ENCODE results near the gene RGMA.

Gene RGMA

DNA sequence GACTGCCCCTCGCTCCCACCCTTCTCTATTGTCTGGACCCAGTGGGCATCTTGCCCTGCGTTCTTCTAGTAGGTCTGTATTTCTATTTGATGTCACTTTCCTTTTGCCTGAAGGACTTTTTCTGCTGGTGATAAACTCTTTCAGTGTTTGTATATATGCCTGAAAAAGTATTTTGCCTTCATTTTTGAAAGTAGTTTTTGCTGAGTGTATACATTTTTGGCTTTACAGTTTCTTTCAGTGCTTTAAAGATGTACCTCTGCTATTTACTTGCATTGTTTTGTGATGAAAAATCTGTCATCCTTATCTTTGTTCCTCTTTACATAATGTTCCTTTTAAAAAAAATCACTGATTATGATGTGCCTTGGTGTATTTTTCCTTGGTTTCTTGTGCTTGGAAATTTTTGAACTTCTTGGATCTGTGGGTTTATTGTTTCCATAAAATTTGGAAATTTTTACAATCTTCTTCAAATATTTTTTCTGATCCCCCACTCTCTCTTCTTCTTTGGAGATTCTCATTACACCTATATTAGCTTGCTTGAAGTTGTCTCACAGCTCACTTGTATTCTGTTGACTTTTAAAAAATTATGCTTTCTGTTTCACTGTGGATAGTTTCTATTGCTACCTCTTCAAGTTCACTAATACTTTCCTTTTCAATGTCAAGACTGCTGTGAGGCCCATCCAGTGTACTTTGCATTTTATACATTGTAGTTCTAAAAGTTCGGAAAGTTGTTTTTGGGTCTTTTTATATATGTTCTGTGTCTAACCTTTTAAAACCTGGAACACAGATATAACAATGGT lies 67.8 kb downstream of the RGMA start:
- Histone ChIP-seq H3K9ac (ENCODE audit: low read length) (no peak overlapping the region), H3K4me1 (ENCODE audit: control insufficient read depth, insufficient read depth, low read length) (peaks cover 24% of the 10 kb centered on the region), H3K4me3 (ENCODE audit: low read length) (no peak overlapping the region), H3K36me3 (ENCODE audit: control insufficient read depth, insufficient read depth, low read length, severe bottlenecking) (peaks cover 95% of the 10 kb centered on the region), H3K27me3 (replicated peaks; ENCODE audit: control insufficient read depth, insufficient read depth, low read length) (no peaks in the 10 kb centered on the region), H3K9me3 (ENCODE audit: control insufficient read depth, low read length) (no peaks in the 10 kb centered on the region)
- no peak for DNase-seq (ENCODE audit: low read depth)

DNA sequence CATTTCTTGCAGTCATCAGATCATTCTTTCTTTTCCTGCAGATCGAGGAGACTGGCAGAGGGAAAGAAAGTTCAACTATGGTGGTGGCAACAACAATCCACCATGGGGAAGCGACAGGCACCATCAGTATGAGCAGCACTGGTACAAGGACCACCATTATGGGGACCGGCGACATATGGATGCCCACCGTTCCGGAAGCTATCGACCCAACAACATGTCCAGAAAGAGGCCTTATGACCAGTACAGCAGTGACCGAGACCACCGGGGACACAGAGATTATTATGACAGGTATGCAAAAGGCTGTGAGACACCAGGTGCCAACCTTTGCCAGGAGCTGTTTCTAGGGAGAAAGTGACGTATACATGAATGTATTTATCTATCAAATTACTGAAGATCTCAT lies 69.0 kb downstream of the RGMA start:
- DNase-seq (ENCODE audit: low read depth), result no peak
- Histone ChIP-seq H3K27me3 (replicated peaks; ENCODE audit: control insufficient read depth, insufficient read depth, low read length) (no peaks in the 10 kb centered on the region), H3K36me3 (ENCODE audit: control insufficient read depth, insufficient read depth, low read length, severe bottlenecking) (peaks cover 95% of the 10 kb centered on the region), H3K9me3 (ENCODE audit: control insufficient read depth, low read length) (no peaks in the 10 kb centered on the region), H3K4me3 (ENCODE audit: low read length) (no peak overlapping the region), H3K4me1 (ENCODE audit: control insufficient read depth, insufficient read depth, low read length) (peaks cover 23% of the 10 kb centered on the region), H3K9ac (ENCODE audit: low read length) (no peak overlapping the region)

DNA sequence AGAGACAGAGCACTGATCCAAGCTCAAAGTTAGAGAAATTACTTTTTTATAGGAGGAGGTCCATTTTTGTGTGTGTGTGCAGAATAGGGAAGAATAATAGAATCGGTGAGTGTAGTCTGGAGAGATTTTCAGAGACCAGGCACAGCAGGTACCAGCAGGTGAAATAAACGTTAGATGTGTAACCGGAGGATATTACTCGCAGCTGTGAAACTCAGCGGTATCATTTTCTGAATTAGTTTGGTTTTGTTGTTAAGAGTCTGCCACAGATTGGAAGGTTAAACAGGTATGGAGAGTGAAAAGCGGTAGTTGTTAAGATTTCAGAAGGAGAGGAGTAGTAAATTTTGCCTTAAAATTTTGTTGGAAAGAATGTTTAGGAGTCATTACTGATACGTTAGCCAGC lies 69.9 kb downstream of the RGMA start:
- H3K9me3 ChIP-seq (ENCODE audit: control insufficient read depth, low read length), result no peaks in the 10 kb centered on the region
- H3K27me3 ChIP-seq (replicated peaks; ENCODE audit: control insufficient read depth, insufficient read depth, low read length), result no peaks in the 10 kb centered on the region
- H3K36me3 ChIP-seq (ENCODE audit: control insufficient read depth, insufficient read depth, low read length, severe bottlenecking), result peaks cover 95% of the 10 kb centered on the region
- no peak for DNase-seq (ENCODE audit: low read depth)
- no peak overlapping the region for H3K4me3 ChIP-seq (ENCODE audit: low read length)
- H3K9ac ChIP-seq (ENCODE audit: low read length), result no peak overlapping the region
- peaks cover 23% of the 10 kb centered on the region for H3K4me1 ChIP-seq (ENCODE audit: control insufficient read depth, insufficient read depth, low read length)

DNA sequence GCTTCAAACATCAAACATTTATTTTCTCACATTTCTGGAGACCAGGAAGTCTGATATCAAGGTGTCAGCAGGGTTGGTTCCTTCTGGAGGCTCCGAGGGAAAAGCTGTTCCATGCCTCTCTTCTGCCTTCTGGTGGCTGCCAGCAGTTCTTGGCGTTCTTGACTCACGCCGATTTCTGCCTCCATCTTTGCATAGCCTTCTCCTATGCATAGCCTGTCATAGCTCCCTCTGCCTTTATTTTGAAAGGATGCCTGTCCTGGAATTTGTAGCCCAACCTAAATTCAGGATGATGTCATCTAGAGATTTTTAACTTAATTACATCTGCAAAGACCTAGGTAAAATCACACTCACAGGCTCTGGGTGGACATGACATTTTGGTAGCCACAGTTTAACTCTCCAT lies 70.4 kb downstream of the RGMA start:
- no peak overlapping the region for H3K4me3 ChIP-seq (ENCODE audit: low read length)
- DNase-seq (ENCODE audit: low read depth), result peak; percentile 28

DNA sequence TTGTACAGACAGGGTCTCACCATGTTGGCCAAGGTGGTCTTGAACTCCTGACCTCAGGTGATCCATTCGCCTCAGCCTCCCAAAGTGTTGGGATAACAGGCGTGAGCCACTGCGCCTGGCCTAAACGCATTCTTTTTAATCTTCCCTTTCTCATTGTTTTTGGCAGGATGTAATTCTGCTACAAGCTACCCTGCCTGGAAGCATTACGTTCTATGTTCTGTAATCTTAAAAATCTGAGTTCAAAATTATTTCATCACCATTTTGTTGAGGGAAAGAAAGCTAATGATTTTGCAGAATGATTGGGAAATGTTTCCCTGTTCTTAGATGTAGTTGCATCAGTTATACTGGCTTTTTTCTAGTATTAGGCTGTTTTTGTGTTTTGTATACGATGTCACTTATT lies 71.5 kb downstream of the RGMA start:
- Histone ChIP-seq H3K9me3 (ENCODE audit: control insufficient read depth, low read length) (no peaks in the 10 kb centered on the region), H3K4me1 (ENCODE audit: control insufficient read depth, insufficient read depth, low read length) (peaks cover 23% of the 10 kb centered on the region), H3K4me3 (ENCODE audit: low read length) (no peak overlapping the region), H3K36me3 (ENCODE audit: control insufficient read depth, insufficient read depth, low read length, severe bottlenecking) (peaks cover 95% of the 10 kb centered on the region), H3K27me3 (replicated peaks; ENCODE audit: control insufficient read depth, insufficient read depth, low read length) (no peaks in the 10 kb centered on the region), H3K9ac (ENCODE audit: low read length) (peak overlapping the region; percentile 73)
- peak; percentile 92 for DNase-seq (ENCODE audit: low read depth)

More for the DNA sequence above, 70.4 kb downstream of the RGMA start:
- H3K36me3 ChIP-seq (ENCODE audit: control insufficient read depth, insufficient read depth, low read length, severe bottlenecking), result peaks cover 95% of the 10 kb centered on the region
- H3K9ac ChIP-seq (ENCODE audit: low read length), result no peak overlapping the region
- H3K27me3 ChIP-seq (replicated peaks; ENCODE audit: control insufficient read depth, insufficient read depth, low read length), result no peaks in the 10 kb centered on the region
- H3K4me1 ChIP-seq (ENCODE audit: control insufficient read depth, insufficient read depth, low read length), result peaks cover 23% of the 10 kb centered on the region
- no peaks in the 10 kb centered on the region for H3K9me3 ChIP-seq (ENCODE audit: control insufficient read depth, low read length)

DNA sequence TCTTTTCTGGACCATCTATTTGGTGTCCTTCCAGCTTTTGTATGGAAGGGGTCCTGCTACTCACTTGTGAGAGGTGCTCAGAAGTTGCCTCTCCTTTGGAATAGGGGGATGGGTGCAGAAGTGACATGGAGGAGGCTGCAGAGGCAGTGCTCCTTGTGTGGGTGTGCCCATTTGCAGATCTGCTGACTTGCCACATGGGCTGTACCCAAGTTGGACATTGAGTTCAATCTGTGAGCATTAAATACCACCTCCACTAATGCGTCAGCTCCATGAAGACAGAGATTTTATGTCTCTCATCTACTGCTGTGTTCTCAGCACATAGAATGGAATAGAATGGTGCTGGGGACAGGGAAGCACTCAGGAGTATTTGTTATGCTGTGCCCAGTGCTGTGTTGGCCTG lies 76.2 kb downstream of the RGMA start:
- peaks cover 95% of the 10 kb centered on the region for H3K36me3 ChIP-seq (ENCODE audit: control insufficient read depth, insufficient read depth, low read length, severe bottlenecking)
- peaks cover 11% of the 10 kb centered on the region for H3K4me1 ChIP-seq (ENCODE audit: control insufficient read depth, insufficient read depth, low read length)
- H3K9ac ChIP-seq (ENCODE audit: low read length), result no peak overlapping the region
- H3K27me3 ChIP-seq (replicated peaks; ENCODE audit: control insufficient read depth, insufficient read depth, low read length), result no peaks in the 10 kb centered on the region
- H3K4me3 ChIP-seq (ENCODE audit: low read length), result no peak overlapping the region
- no peaks in the 10 kb centered on the region for H3K9me3 ChIP-seq (ENCODE audit: control insufficient read depth, low read length)
- no peak for DNase-seq (ENCODE audit: low read depth)

DNA sequence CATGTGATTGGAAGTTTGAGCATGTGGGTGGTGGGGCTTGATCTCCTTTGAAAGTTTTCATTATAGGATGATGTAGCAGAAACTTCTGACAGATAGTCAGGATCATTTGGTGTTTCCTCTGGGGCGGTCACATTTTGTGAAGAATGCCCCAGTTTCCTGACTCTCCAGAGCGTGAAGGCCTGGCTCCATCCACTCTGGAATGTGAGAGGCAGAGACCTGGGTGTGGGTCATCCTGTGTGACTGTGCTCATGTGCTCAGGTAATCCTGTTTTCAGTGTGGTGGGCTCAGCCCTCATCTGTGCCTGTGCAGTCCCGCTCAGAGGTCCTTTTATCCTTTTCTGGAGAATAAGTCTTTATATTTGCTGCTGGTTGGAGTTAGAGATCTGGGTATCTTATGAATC lies 81.0 kb downstream of the RGMA start:
- H3K27me3 ChIP-seq (replicated peaks; ENCODE audit: control insufficient read depth, insufficient read depth, low read length), result no peaks in the 10 kb centered on the region
- no peaks in the 10 kb centered on the region for H3K4me1 ChIP-seq (ENCODE audit: control insufficient read depth, insufficient read depth, low read length)
- H3K9ac ChIP-seq (ENCODE audit: low read length), result no peak overlapping the region
- H3K4me3 ChIP-seq (ENCODE audit: low read length), result no peak overlapping the region
- peaks cover 100% of the 10 kb centered on the region for H3K36me3 ChIP-seq (ENCODE audit: control insufficient read depth, insufficient read depth, low read length, severe bottlenecking)
- no peaks in the 10 kb centered on the region for H3K9me3 ChIP-seq (ENCODE audit: control insufficient read depth, low read length)
- DNase-seq (ENCODE audit: low read depth), result no peak

DNA sequence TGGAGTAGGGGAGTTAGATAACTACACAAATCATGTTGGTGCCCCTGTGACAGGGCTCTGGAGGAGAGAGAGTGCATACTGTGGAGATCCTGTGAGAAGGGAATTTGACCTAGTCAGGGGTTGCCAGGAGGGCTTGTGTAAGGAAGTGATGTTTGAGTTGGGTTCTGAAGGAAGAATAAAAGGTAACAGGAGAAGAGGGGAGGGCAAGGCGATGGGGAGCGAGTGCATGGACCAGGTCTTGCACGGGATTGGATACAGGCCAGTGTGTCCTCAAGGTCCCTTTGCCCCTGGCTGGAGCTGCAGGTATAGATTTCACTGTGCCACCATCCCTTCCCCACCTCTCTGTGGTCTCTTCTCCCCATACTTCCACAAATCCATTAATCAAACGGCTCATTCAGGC lies 83.9 kb downstream of the RGMA start:
- Histone ChIP-seq H3K27me3 (replicated peaks; ENCODE audit: control insufficient read depth, insufficient read depth, low read length) (no peaks in the 10 kb centered on the region), H3K4me3 (ENCODE audit: low read length) (no peak overlapping the region), H3K9ac (ENCODE audit: low read length) (no peak overlapping the region), H3K36me3 (ENCODE audit: control insufficient read depth, insufficient read depth, low read length, severe bottlenecking) (peaks cover 100% of the 10 kb centered on the region), H3K9me3 (ENCODE audit: control insufficient read depth, low read length) (no peaks in the 10 kb centered on the region), H3K4me1 (ENCODE audit: control insufficient read depth, insufficient read depth, low read length) (peaks cover 7% of the 10 kb centered on the region)
- no peak for DNase-seq (ENCODE audit: low read depth)

DNA sequence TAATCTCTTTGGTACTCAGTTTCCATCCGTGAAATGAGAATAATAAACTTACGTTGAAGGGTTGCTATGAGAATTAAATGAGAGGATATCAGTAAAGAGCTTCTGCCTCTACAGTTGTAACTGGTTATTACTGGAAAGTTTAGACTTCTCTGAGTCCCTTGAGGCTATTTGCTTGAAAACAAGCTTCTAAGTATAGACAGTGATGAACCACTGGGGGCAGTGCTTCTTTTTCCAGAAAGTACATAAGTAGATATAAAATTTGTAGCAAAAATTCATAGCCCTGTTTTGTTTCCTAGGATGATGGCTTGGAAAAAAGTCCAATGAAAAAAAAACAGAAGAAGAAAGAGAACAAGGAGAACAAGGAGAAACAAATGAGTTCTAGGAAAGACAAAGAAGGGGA lies 87.1 kb downstream of the RGMA start:
- H3K9me3 ChIP-seq (ENCODE audit: control insufficient read depth, low read length), result no peaks in the 10 kb centered on the region
- peaks cover 98% of the 10 kb centered on the region for H3K36me3 ChIP-seq (ENCODE audit: control insufficient read depth, insufficient read depth, low read length, severe bottlenecking)
- DNase-seq (ENCODE audit: low read depth), result peak; percentile 11

DNA sequence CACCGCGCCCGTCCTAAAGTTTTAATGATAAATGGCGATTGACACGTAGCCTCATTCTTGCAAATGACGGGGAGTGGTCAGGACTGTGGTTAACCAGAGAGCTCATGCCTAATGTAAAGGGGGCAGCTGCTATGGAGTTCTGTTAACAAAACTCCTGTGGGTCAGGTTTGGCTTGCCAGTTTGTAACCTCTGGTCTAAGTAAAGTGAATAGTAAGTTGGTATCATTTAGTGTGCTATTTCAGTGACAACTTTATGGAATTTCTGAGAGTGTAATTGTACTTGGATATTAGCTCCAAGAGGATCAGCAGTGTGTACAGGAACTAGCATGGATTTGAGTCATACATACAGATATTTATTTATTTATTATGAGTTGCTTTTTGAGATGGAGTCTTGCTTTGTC lies 87.9 kb downstream of the RGMA start:
- H3K36me3 ChIP-seq (ENCODE audit: control insufficient read depth, insufficient read depth, low read length, severe bottlenecking), result peaks cover 98% of the 10 kb centered on the region

More for the DNA sequence above, 87.1 kb downstream of the RGMA start:
- H3K4me3 ChIP-seq (ENCODE audit: low read length), result no peak overlapping the region
- H3K4me1 ChIP-seq (ENCODE audit: control insufficient read depth, insufficient read depth, low read length), result peaks cover 7% of the 10 kb centered on the region
- H3K9ac ChIP-seq (ENCODE audit: low read length), result no peak overlapping the region
- no peaks in the 10 kb centered on the region for H3K27me3 ChIP-seq (replicated peaks; ENCODE audit: control insufficient read depth, insufficient read depth, low read length)

DNA sequence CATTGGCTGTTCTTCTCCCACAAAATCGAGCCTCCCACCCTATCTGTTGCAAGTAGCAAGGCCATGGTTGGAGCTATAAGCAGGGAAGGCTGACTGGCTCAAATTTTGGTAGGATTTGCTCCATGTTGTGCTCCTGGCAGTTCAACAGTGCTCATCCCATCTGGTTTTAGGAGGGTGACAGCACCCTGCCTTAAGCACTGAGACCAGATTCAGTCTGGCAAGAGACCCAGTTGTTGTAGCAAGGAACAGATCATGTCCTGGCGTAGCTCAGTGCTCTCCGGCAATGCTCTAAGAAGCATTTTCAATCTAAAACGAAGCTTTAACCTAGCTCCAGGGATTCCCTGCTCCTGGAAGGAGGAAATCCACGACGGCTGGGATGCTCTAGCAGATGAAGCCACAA lies 91.2 kb downstream of the RGMA start:
- Histone ChIP-seq H3K9ac (ENCODE audit: low read length) (no peak overlapping the region), H3K27me3 (replicated peaks; ENCODE audit: control insufficient read depth, insufficient read depth, low read length) (no peaks in the 10 kb centered on the region), H3K9me3 (ENCODE audit: control insufficient read depth, low read length) (no peaks in the 10 kb centered on the region), H3K36me3 (ENCODE audit: control insufficient read depth, insufficient read depth, low read length, severe bottlenecking) (peaks cover 97% of the 10 kb centered on the region), H3K4me1 (ENCODE audit: control insufficient read depth, insufficient read depth, low read length) (peaks cover 7% of the 10 kb centered on the region), H3K4me3 (ENCODE audit: low read length) (no peak overlapping the region)
- no peak for DNase-seq (ENCODE audit: low read depth)

More for the DNA sequence above, 87.9 kb downstream of the RGMA start:
- H3K9ac ChIP-seq (ENCODE audit: low read length), result no peak overlapping the region
- DNase-seq (ENCODE audit: low read depth), result no peak
- H3K4me3 ChIP-seq (ENCODE audit: low read length), result no peak overlapping the region
- H3K27me3 ChIP-seq (replicated peaks; ENCODE audit: control insufficient read depth, insufficient read depth, low read length), result no peaks in the 10 kb centered on the region
- H3K9me3 ChIP-seq (ENCODE audit: control insufficient read depth, low read length), result no peaks in the 10 kb centered on the region
- H3K4me1 ChIP-seq (ENCODE audit: control insufficient read depth, insufficient read depth, low read length), result peaks cover 7% of the 10 kb centered on the region

DNA sequence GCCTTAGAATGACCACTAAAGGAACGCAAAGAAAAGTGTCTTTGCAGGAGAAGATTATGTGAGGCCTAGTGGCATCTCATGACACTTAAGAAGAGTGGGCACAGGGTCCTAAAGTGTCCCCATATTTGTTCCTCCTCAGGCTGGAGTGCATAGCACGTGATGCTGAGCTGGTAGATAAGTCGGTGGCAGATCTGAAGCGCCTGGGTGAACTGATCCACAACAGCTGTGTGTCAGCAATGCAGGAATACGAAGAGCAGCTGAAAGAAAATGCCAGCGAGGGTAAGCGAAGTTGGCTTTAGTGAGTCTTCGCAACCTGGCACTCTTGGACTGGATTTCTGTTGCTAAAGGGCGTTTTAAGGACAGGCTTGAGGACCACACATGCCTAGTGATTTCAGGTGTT lies 96.3 kb downstream of the RGMA start:
- Histone ChIP-seq H3K9ac (ENCODE audit: low read length) (no peak overlapping the region), H3K27me3 (replicated peaks; ENCODE audit: control insufficient read depth, insufficient read depth, low read length) (no peaks in the 10 kb centered on the region), H3K4me1 (ENCODE audit: control insufficient read depth, insufficient read depth, low read length) (no peaks in the 10 kb centered on the region), H3K4me3 (ENCODE audit: low read length) (no peak overlapping the region), H3K9me3 (ENCODE audit: control insufficient read depth, low read length) (no peaks in the 10 kb centered on the region), H3K36me3 (ENCODE audit: control insufficient read depth, insufficient read depth, low read length, severe bottlenecking) (peaks cover 99% of the 10 kb centered on the region)
- DNase-seq (ENCODE audit: low read depth), result no peak
